AG09309 (cell line): ENCODE measurements around the gene EXOC3L4.

Source experiments
- DNase-seq: peaks from one replicate; pipeline ENCODE4 v3.0.0-alpha.2; 2010; ENCODE audit warnings: low read depth
- H3K4me3 ChIP-seq: 2 replicates; pipeline ENCODE4 v1.5.1; 2011; ENCODE audit warnings: mild to moderate bottlenecking, low read depth, low read length, moderate library complexity; ENCODE audit not compliant: control insufficient read depth
- CTCF ChIP-seq: IDR thresholded peaks from 2 replicates; pipeline ENCODE4 v1.5.1; 2011; ENCODE audit warnings: mild to moderate bottlenecking, low read depth, low read length, inconsistent platforms; ENCODE audit not compliant: insufficient read depth, control insufficient read depth; ENCODE audit errors: missing control alignments

The EXOC3L4 gene

GRCh38 chr14:103078420-103078749 is 16.1 kb upstream of the EXOC3L4 start:
- DNase-seq: peak; percentile 37
- no peak overlapping the region for H3K4me3 ChIP-seq
- TF ChIP-seq CTCF: peak; percentile 82

GRCh38 chr14:103078860-103079587 is 15.5 kb upstream of the EXOC3L4 start:
- DNase-seq: no peak
- no peak overlapping the region for H3K4me3 ChIP-seq
- TF ChIP-seq CTCF: no peak

- H3K4me3 ChIP-seq: no peak overlapping the region
- TF ChIP-seq CTCF: no peak
- no peak for DNase-seq
Observed at GRCh38 chr14:103081951-103082350, 12.6 kb upstream of the EXOC3L4 start.

- no peak for DNase-seq
- H3K4me3 ChIP-seq: no peak within 1 kb of the TSS
- TF ChIP-seq CTCF: no peak
Observed at GRCh38 chr14:103084021-103084919, 10.3 kb upstream of the EXOC3L4 start, which contains the start of gene LBHD2. Gene LBHD2, plus strand, starts transcription at chr14:103084210. Its CDS starts 1,803 bp downstream, at chr14:103086013.

- no peak for DNase-seq
- TF ChIP-seq CTCF: peak; percentile 22
- H3K4me3 ChIP-seq: no peak overlapping the region
Observed at GRCh38 chr14:103085106-103086091, 9.1 kb upstream of the EXOC3L4 start.

- no peak overlapping the region for H3K4me3 ChIP-seq
- TF ChIP-seq CTCF: no peak
- no peak for DNase-seq
Observed at GRCh38 chr14:103086771-103087342, 7.7 kb upstream of the EXOC3L4 start.
